ENCODE measurements around the gene RIPOR1.

DNA sequence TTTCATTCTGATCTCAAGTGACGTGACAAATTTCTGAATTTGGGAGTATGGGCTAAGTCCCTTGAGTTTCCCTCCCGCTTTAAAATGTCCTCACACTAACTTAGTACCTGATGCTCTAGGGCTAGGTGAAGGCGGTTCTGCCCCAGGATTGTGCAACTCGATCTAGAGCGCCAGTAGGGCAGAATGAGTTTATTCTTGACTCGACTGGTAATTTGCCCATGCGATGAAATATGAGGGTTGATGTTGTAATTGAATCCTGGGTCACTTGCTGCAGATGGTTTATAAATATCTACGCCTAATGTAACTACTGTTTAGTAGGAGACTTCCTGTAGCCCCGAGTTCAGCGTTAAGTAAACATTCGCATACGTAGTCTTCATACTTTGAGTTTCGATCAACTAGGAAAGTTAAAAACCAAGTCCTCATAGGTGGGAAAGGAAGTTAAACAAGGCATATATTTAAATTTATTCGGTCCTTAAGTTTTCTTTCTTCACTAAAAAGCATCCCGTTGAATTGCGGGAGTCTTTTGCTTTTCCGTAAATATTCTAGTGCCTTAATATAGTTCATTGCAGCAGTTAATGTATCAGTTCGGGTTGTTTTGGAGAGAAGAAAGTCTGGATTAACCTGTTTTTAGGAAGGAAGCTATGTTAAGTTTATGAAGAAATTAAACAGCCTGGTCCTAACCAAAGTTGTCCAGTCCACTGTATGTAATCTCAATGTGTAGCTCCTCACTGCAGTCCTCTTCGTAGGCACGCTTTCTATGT lies 35.3 kb downstream of the RIPOR1 start:
- TF ChIP-seq, protein P1, sequence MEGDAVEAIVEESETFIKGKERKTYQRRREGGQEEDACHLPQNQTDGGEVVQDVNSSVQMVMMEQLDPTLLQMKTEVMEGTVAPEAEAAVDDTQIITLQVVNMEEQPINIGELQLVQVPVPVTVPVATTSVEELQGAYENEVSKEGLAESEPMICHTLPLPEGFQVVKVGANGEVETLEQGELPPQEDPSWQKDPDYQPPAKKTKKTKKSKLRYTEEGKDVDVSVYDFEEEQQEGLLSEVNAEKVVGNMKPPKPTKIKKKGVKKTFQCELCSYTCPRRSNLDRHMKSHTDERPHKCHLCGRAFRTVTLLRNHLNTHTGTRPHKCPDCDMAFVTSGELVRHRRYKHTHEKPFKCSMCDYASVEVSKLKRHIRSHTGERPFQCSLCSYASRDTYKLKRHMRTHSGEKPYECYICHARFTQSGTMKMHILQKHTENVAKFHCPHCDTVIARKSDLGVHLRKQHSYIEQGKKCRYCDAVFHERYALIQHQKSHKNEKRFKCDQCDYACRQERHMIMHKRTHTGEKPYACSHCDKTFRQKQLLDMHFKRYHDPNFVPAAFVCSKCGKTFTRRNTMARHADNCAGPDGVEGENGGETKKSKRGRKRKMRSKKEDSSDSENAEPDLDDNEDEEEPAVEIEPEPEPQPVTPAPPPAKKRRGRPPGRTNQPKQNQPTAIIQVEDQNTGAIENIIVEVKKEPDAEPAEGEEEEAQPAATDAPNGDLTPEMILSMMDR (conservative IDR thresholded peaks at IDR 0.05; ENCODE audit: low read length), result no peak
- no peak for TF ChIP-seq EZH2phosphoT487 (IDR thresholded peaks at IDR 0.05; ENCODE audit: borderline replicate concordance)
